ENCODE results near the gene PRKCE.

The PRKCE gene

DNA sequence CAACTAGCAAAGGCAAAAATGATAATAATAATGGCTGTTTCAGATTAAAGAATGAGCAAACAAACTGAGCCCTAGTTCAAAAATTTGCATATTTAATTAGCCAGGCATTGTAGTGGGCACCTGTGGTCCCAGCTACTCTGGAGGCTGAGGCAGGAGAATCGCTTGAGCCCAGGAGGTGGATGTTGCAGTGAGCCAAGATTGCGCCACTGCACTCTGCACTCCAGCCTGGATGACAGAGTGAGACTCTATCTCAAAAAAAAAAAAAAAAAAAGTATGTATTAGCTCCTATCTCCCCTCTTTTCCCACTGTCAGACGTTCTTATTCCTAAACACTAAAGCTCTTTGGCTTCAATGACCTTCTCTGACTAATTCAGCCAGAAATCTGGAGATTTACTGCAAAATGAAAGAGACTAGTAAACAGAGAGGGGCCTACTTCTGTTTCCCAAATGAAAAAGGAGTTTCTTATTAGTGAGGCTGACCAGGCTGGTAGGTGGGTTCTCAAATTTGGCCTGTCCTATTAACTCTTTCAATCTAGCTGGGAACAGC, 36.5 kb upstream of the PRKCE start:
- TF ChIP-seq, protein P1, sequence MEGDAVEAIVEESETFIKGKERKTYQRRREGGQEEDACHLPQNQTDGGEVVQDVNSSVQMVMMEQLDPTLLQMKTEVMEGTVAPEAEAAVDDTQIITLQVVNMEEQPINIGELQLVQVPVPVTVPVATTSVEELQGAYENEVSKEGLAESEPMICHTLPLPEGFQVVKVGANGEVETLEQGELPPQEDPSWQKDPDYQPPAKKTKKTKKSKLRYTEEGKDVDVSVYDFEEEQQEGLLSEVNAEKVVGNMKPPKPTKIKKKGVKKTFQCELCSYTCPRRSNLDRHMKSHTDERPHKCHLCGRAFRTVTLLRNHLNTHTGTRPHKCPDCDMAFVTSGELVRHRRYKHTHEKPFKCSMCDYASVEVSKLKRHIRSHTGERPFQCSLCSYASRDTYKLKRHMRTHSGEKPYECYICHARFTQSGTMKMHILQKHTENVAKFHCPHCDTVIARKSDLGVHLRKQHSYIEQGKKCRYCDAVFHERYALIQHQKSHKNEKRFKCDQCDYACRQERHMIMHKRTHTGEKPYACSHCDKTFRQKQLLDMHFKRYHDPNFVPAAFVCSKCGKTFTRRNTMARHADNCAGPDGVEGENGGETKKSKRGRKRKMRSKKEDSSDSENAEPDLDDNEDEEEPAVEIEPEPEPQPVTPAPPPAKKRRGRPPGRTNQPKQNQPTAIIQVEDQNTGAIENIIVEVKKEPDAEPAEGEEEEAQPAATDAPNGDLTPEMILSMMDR (IDR thresholded peaks at IDR 0.05; ENCODE audit: low read depth, low read length, missing control alignments) = no peak
- Histone ChIP-seq H3K27ac (no peak overlapping the region), H3K4me3 (ENCODE audit: low read depth, low read length) (no peak overlapping the region), H3K36me3 (replicated peaks) (no peaks in the 10 kb centered on the region), H3K27me3 (replicated peaks) (no peaks in the 10 kb centered on the region)
- in situ Hi-C loops (cut with HindIII; ENCODE audit: low pct_ligation_motif_present, low sequenced_read_pairs) = no loop called here
- DNase-seq = no peak

DNA sequence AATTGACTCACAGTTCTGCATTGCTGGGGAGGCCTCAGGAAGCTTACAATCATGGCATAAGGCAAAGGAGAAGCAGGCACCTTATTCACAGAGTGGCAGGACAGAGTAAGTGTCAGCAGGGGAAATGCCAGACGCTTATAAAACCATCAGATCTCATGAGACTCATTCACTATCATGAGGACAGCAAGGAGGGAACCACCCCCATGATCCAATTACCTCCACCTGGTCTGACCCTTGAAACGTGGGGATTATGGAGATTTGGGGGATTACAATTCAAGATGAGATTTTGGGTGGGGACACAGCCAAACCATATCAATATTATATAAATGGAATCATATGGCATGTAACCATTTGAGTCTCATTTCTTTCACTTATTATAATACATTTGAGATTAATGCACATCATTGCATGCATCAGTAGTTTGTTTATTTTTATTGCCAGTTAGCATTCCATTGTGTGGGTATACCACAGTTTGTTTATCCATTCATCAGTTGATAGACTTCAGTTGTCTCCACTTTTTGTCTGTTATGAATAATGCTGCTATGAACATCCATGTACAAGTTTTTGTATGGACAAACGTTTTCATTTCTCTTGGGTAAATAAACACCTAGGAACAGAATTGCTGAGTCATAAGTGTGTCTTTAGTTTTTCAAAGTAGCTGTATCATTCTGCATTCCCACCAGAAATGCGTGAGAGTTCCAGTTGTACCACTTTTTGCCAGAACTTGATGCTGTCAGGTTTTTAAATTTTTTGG, 34.6 kb upstream of the PRKCE start:
- TF ChIP-seq, protein P1 (IDR thresholded peaks at IDR 0.05; ENCODE audit: low read depth, low read length, missing control alignments) = no peak

DNA sequence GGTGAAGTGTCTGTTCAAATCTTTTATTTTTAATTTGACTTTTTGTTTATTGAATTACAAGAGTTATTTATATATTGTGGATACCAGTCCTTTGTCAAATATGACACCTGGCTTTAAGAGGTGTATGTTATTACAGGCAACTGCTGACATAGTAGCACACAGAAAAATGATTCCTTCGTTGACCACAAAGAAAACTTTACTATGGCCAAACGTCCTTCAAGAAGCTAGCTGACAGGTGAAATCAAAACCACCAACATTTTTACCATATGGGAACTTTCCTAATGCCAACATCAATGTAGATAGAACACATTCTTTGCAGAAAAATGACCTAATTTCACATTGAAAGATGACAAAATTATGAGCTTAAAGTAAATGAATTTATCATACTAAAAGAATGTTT, 34.0 kb upstream of the PRKCE start:
- no peaks in the 10 kb centered on the region for H3K27me3 ChIP-seq (replicated peaks)
- H3K36me3 ChIP-seq (replicated peaks) = no peaks in the 10 kb centered on the region
- no peak for DNase-seq
- in situ Hi-C loops (cut with HindIII; ENCODE audit: low pct_ligation_motif_present, low sequenced_read_pairs) = no loop called here
- TF ChIP-seq, protein P1 (IDR thresholded peaks at IDR 0.05; ENCODE audit: low read depth, low read length, missing control alignments) = no peak
- no peak overlapping the region for H3K4me3 ChIP-seq (ENCODE audit: low read depth, low read length)
- H3K27ac ChIP-seq = no peak overlapping the region

More for the DNA sequence above, 34.6 kb upstream of the PRKCE start:
- Histone ChIP-seq H3K4me3 (ENCODE audit: low read depth, low read length) (no peak overlapping the region), H3K27me3 (replicated peaks) (no peaks in the 10 kb centered on the region), H3K36me3 (replicated peaks) (no peaks in the 10 kb centered on the region), H3K27ac (no peak overlapping the region)
- in situ Hi-C loops (cut with HindIII; ENCODE audit: low pct_ligation_motif_present, low sequenced_read_pairs) = no loop called here
- no peak for DNase-seq

DNA sequence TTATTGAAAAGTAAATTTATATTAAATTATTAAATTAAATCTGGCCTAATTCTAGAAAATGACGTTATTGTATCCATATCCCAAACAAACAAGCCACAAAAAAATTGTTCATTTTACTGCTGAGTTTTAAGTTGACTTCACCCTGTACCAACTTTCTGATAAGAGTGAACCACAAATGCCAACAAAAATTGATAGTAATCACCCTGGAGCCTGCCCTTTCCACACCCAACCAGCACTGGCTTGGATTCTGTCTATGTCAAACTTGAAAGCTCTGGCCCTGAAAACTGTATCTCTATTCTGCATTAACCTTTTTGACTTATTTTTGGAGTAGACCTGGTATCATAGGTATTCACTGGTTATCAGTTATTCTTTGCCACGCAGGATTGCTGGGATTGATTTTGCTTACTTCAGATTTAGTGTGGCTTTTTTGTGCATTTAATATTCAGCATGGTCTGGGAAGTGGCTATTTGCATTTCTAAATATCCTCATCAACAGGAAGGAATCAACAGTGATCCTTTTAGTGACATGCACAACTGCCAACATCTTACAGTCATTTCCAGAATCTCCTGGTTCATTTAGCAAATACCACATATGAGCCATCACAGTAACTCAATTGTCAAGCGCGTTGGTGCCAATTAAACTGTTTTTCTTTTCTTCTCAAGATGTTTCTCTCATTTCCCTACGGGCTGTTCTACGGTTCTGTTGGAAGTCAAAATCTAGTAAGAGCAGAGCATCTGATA, 29.0 kb upstream of the PRKCE start:
- in situ Hi-C loops (cut with HindIII; ENCODE audit: low pct_ligation_motif_present, low sequenced_read_pairs) = no loop called here
- TF ChIP-seq, protein P1 (IDR thresholded peaks at IDR 0.05; ENCODE audit: low read depth, low read length, missing control alignments) = no peak

DNA sequence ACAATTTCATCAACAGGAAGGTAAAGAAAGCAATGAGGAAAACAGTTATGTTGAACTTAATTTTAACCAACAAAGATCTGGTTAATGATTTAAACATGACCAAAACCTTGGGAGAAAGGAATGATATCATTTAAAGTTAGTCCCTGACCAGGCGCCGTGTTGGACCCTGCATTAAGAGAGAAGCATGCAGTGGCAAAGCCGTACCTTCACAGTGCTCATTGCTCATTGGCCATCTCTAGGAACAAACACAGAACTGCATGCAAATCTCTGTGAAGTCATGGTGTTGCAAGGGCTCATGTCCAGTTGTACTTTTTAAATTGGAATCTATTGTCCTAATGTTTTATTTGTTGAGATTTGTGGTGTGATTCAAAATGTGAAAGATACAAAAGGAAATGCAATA, 28.4 kb upstream of the PRKCE start:
- H3K36me3 ChIP-seq (replicated peaks) = no peaks in the 10 kb centered on the region
- H3K4me3 ChIP-seq (ENCODE audit: low read depth, low read length) = no peak overlapping the region
- in situ Hi-C loops (cut with HindIII; ENCODE audit: low pct_ligation_motif_present, low sequenced_read_pairs) = no loop called here
- H3K27ac ChIP-seq = no peak overlapping the region
- no peak for DNase-seq
- H3K27me3 ChIP-seq (replicated peaks) = no peaks in the 10 kb centered on the region
- TF ChIP-seq, protein P1 (IDR thresholded peaks at IDR 0.05; ENCODE audit: low read depth, low read length, missing control alignments) = no peak

More for the DNA sequence above, 29.0 kb upstream of the PRKCE start:
- Histone ChIP-seq H3K27ac (no peak overlapping the region), H3K4me3 (ENCODE audit: low read depth, low read length) (no peak overlapping the region), H3K36me3 (replicated peaks) (no peaks in the 10 kb centered on the region), H3K27me3 (replicated peaks) (no peaks in the 10 kb centered on the region)
- DNase-seq = no peak
